ENCODE data around the gene PTPRT.
A peak's percentile ranks its signal among the peaks of the same experiment; 100 is the strongest.

Gene PTPRT

GRCh38 chr20:42530855-42531448 lies 658.8 kb downstream of the PTPRT start:
- ChIA-PET CTCF (no interaction called here), POLR2A (no interaction called here)
- DNase-seq (ENCODE audit: extremely low spot score) = peak; percentile 33
- no peak for TF ChIP-seq FOXM1 (IDR thresholded peaks at IDR 0.05; ENCODE audit: borderline replicate concordance)
- no peak for TF ChIP-seq FOXK2 (IDR thresholded peaks at IDR 0.05)
- no peak for TF ChIP-seq L3MBTL2 (conservative IDR thresholded peaks at IDR 0.05)
- TF ChIP-seq ZNF384 (IDR thresholded peaks at IDR 0.05) = no peak
- TF ChIP-seq TARDBP (IDR thresholded peaks at IDR 0.05) = no peak
- no peak for TF ChIP-seq CTBP1 (IDR thresholded peaks at IDR 0.05; ENCODE audit: borderline replicate concordance)
- TF ChIP-seq SUZ12 (IDR thresholded peaks at IDR 0.05) = no peak
- no peak for TF ChIP-seq FOXA1 (IDR thresholded peaks at IDR 0.05)
- no peak for TF ChIP-seq ARNT (IDR thresholded peaks at IDR 0.05)
- no peak for TF ChIP-seq LEF1 (IDR thresholded peaks at IDR 0.05; ENCODE audit: borderline replicate concordance)
- TF ChIP-seq BHLHE40 (IDR thresholded peaks at IDR 0.05; ENCODE audit: borderline replicate concordance) = no peak
- no peak for TF ChIP-seq HDGF (IDR thresholded peaks at IDR 0.05; ENCODE audit: borderline replicate concordance)
- no peak for TF ChIP-seq PKNOX1 (IDR thresholded peaks at IDR 0.05)
- no peak for TF ChIP-seq SP1 (IDR thresholded peaks at IDR 0.05)
- no peak for TF ChIP-seq ELF4 (IDR thresholded peaks at IDR 0.05)

- TF ChIP-seq SUZ12 (IDR thresholded peaks at IDR 0.05) (no peak), SP1 (IDR thresholded peaks at IDR 0.05) (no peak), FOXM1 (IDR thresholded peaks at IDR 0.05; ENCODE audit: borderline replicate concordance) (no peak), ARNT (IDR thresholded peaks at IDR 0.05) (no peak), L3MBTL2 (conservative IDR thresholded peaks at IDR 0.05) (no peak), BHLHE40 (IDR thresholded peaks at IDR 0.05; ENCODE audit: borderline replicate concordance) (no peak), HDGF (IDR thresholded peaks at IDR 0.05; ENCODE audit: borderline replicate concordance) (no peak), ZNF384 (IDR thresholded peaks at IDR 0.05) (no peak)
- no peak for DNase-seq (ENCODE audit: extremely low spot score)
- CTCF ChIA-PET = interaction anchor here (0.6 to 0.8 kb wide), 2 partner anchors 9 to 87 kb away, joined by 4 to 6 read pairs; no protein-coding TSS in a partner anchor
- POLR2A ChIA-PET = no interaction called here
Measured at GRCh38 chr20:42530191-42530590, 659.5 kb downstream of the PTPRT start.

- CTCF ChIA-PET = interaction anchor here (0.7 kb wide), 1 partner anchor 41 kb away, joined by 3 read pairs; no protein-coding TSS in a partner anchor
- POLR2A ChIA-PET = no interaction called here
- DNase-seq (ENCODE audit: extremely low spot score) = no peak
- TF ChIP-seq FOXM1 (IDR thresholded peaks at IDR 0.05; ENCODE audit: borderline replicate concordance) (no peak), HDGF (IDR thresholded peaks at IDR 0.05; ENCODE audit: borderline replicate concordance) (no peak), NFRKB (IDR thresholded peaks at IDR 0.05) (no peak), PKNOX1 (IDR thresholded peaks at IDR 0.05) (no peak), ZNF384 (IDR thresholded peaks at IDR 0.05) (no peak), CTBP1 (IDR thresholded peaks at IDR 0.05; ENCODE audit: borderline replicate concordance) (no peak), FOXK2 (IDR thresholded peaks at IDR 0.05) (no peak), ARNT (IDR thresholded peaks at IDR 0.05) (no peak), SUZ12 (IDR thresholded peaks at IDR 0.05) (no peak), FOXA1 (IDR thresholded peaks at IDR 0.05) (no peak), BHLHE40 (IDR thresholded peaks at IDR 0.05; ENCODE audit: borderline replicate concordance) (no peak), SP1 (IDR thresholded peaks at IDR 0.05) (no peak), L3MBTL2 (conservative IDR thresholded peaks at IDR 0.05) (no peak), ELF4 (IDR thresholded peaks at IDR 0.05) (no peak), LEF1 (IDR thresholded peaks at IDR 0.05; ENCODE audit: borderline replicate concordance) (no peak)
Measured at GRCh38 chr20:42524058-42524457, 665.6 kb downstream of the PTPRT start.

GRCh38 chr20:42516692-42517091 lies 673.0 kb downstream of the PTPRT start:
- ChIA-PET CTCF (no interaction called here), POLR2A (no interaction called here)
- no peak for DNase-seq (ENCODE audit: extremely low spot score)
- TF ChIP-seq FOXA1 (IDR thresholded peaks at IDR 0.05) (no peak), BHLHE40 (IDR thresholded peaks at IDR 0.05; ENCODE audit: borderline replicate concordance) (no peak), SUZ12 (IDR thresholded peaks at IDR 0.05) (no peak)

GRCh38 chr20:42510686-42511085 lies 679.0 kb downstream of the PTPRT start:
- CTCF ChIA-PET = no interaction called here
- no peak for TF ChIP-seq SP1 (IDR thresholded peaks at IDR 0.05)

GRCh38 chr20:42507874-42508273 lies 681.8 kb downstream of the PTPRT start:
- no peak for TF ChIP-seq FOXA1 (IDR thresholded peaks at IDR 0.05)
- TF ChIP-seq SP1 (IDR thresholded peaks at IDR 0.05) = no peak
- no peak for TF ChIP-seq CTBP1 (IDR thresholded peaks at IDR 0.05; ENCODE audit: borderline replicate concordance)
- TF ChIP-seq TARDBP (IDR thresholded peaks at IDR 0.05) = no peak
- TF ChIP-seq SUZ12 (IDR thresholded peaks at IDR 0.05) = no peak
- TF ChIP-seq ARNT (IDR thresholded peaks at IDR 0.05) = no peak
- TF ChIP-seq PKNOX1 (IDR thresholded peaks at IDR 0.05) = no peak
- TF ChIP-seq FOXM1 (IDR thresholded peaks at IDR 0.05; ENCODE audit: borderline replicate concordance) = no peak
- TF ChIP-seq BHLHE40 (IDR thresholded peaks at IDR 0.05; ENCODE audit: borderline replicate concordance) = no peak
- no peak for TF ChIP-seq HDGF (IDR thresholded peaks at IDR 0.05; ENCODE audit: borderline replicate concordance)
- CTCF ChIA-PET = no interaction called here
- DNase-seq (ENCODE audit: extremely low spot score) = no peak
- POLR2A ChIA-PET = no interaction called here

More at GRCh38 chr20:42510686-42511085, 679.0 kb downstream of the PTPRT start:
- POLR2A ChIA-PET = no interaction called here
- no peak for DNase-seq (ENCODE audit: extremely low spot score)

- ChIA-PET CTCF (no interaction called here), POLR2A (no interaction called here)
- no peak for TF ChIP-seq TARDBP (IDR thresholded peaks at IDR 0.05)
- no peak for TF ChIP-seq LEF1 (IDR thresholded peaks at IDR 0.05; ENCODE audit: borderline replicate concordance)
- TF ChIP-seq ARNT (IDR thresholded peaks at IDR 0.05) = no peak
- no peak for TF ChIP-seq FOXK2 (IDR thresholded peaks at IDR 0.05)
- no peak for DNase-seq (ENCODE audit: extremely low spot score)
Measured at GRCh38 chr20:42506397-42506796, 683.3 kb downstream of the PTPRT start.
